ENCODE data around the gene MYO5B.

Gene MYO5B

DNA sequence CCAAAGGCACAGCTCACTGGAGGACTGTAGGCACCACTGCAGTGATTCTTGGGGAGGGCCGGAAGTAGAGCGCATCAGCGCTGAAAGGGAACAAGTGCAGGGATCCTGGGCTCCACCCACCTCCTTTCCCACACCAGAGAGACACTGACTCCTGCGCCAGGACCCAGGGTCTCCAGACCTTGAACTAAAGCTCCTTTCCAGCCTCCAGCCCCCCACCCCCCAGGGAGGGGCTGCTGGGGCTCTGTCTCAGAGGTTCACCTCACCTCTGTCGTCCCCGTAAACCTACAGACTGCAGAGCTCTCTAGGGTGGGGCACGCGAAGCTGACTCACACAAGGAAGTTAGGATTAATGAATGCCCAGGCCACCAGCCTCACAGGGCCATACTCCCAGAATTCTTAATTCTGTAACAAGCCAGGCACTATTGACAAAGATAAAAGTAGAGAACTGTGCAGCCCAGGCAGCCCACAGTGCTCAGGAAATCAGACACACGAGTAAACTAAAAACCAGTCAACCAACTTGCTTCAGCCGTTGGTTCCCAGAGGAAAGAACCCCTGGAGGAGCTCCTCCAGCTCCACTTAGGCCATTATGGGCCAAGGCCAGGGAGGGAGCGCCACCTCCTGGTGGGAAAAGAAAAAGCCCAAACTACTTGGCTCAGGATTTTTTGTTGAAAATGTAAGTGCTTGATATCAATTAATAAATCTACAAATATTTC, 336.5 kb downstream of the MYO5B start:
- DNase-seq (ENCODE audit: low read depth in 4 of 4, low spot score in 1 of 4): peak; percentile 27 to 40 (median 29)

DNA sequence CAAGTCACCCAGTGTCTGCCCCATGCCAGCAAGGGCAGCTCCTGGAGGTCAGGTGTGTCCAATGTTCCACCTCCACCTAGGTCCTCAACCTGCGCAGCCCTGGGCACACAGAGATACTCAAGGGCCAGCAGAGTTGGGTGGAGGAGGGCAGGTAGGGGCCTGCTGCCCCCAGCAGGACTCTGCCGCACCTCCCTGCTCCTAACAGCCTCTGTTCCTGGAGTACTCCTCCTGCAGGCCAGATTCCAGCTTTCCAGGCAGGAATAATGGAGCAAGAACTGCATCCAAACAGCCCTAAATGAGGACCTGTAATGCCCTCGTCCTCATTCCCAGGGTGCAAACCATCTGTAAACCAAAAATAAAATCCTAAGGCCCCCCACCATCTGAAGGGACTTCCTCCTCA, 337.2 kb downstream of the MYO5B start:
- no peak for DNase-seq (ENCODE audit: low read depth in 4 of 4, low spot score in 1 of 4)

DNA sequence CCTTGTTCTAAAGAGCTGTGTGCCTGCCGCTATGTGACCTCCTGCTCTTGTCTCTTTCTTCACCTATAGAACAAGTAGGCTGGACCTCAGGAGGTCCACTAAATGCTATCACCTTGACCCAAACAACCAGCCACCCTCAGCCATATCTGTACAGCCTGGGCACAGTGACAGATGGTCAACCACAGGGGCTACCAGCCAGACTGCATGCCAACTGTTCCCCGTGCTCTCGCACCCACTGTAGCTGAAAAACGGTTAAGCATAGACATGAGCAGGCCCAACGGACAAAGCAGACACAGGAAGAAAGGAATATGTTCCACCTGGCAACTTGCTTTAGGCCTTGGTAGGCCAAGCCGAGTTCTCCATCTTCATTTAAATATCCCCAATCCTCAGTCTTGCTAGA, 338.5 kb downstream of the MYO5B start:
- no peak for DNase-seq (ENCODE audit: low read depth in 4 of 4, low spot score in 1 of 4)

DNA sequence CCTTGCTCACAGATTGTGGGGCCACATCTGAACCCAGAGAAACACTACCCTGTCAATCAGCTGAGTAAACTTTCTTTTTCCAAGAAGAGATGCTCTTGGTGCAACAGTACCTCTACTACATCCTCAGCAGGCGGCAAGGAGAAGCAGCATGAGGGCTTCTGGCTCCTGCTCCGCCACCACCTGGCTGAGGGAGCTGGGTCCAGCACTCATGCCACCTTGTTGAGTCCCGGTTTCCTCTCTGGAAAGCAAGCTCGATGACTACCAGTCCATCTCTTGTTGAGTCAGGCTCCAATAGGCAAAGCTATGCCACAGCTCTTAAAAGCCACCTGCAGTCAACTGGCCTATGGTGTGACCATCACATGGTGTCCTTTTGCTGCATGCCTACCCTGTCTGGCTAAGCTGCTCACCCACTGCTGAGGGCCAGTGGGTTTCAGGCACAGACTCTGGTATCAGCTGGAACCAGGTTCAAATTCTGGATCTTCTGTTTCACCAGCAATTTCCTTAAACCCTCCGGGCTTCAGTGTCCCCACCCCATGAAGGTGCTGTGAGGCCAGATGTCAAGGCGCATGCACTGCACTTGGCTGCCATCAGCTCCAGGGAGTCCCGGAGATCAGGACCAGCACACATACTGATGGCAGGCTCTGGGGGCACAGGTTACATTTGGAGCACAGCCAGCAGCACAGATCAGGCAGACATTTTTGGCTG, 339.1 kb downstream of the MYO5B start:
- DNase-seq (ENCODE audit: low read depth in 4 of 4, low spot score in 1 of 4): no peak

DNA sequence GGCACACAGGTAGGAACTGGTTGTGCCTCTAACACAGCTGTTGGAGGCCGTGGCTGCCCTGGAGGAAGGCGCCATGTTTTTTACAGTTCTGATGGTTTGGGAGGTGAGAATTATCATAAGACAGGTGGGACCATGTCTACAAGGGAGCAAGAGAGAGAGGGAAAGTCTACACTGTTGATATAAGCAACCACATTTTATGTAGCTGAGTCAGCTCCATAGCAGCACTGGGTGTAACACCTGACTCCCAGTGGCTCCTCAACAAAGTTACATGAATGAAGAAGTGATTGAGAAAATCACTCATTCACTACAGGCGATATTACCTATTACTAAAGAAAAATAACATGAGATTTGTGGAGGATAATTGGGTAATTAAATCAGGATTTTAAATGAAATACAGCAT, 340.3 kb downstream of the MYO5B start:
- DNase-seq (ENCODE audit: low read depth in 4 of 4, low spot score in 1 of 4): no peak

DNA sequence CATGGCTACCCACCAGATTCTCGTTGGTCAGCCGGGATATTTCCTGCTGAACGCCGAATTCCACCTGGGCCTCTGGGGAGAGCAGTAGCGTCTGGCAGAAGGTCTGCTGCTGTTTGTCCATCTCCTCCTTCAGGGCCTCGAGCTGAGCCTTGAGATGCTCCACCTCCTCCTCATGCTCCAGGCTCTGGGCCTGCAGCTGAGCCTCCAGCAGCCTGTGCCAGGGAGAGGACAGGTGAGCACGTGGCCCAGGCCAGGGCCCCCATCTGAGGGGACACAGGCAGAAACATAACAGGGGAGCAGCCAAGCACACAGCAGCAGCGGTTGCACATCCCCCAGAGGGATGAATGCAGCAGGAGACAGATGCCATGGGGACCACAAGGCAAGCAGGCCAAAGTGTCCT, 341.5 kb downstream of the MYO5B start:
- DNase-seq (ENCODE audit: low read depth in 4 of 4, low spot score in 1 of 4): no peak

DNA sequence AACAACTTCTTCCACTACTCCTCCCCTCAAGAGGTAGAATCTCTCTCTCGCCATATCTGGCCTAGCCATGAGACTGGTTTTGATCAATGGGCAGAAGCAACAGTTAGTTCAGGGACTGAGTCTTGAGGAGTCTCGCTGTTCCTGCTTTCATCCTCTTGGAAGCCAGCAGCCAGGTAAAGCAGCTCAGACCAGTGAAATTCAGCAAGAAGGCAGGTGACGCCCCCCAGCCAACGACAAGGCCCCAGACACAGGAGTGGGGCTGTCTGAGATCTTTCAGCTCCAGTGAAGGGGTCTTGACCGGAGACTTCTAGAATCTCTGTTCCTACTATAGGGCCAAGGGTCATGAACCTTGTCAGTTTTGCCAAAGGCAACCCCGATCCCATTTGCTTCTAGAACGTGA, 341.9 kb downstream of the MYO5B start:
- no peak for DNase-seq (ENCODE audit: low read depth in 4 of 4, low spot score in 1 of 4)

DNA sequence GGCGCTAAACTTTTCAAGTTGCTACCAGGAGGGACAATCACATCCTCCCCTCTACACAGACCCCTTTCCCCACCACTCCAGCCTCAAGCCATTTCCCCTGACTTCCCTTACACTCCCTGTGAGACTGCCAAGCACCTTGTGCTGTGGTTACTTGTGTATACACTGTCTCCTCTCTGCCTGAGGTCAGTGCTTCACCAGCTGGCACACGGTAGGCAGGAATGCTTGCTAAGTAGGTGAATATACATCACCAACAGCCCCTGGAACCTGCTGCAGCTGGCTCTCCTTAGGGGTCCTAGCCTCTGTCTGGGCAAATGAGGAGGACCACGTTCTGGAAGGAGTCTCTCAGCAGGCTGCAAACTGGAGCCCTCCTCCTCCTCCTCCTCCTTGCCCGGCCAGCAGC, 343.3 kb downstream of the MYO5B start:
- no peak for DNase-seq (ENCODE audit: low read depth in 4 of 4, low spot score in 1 of 4)

DNA sequence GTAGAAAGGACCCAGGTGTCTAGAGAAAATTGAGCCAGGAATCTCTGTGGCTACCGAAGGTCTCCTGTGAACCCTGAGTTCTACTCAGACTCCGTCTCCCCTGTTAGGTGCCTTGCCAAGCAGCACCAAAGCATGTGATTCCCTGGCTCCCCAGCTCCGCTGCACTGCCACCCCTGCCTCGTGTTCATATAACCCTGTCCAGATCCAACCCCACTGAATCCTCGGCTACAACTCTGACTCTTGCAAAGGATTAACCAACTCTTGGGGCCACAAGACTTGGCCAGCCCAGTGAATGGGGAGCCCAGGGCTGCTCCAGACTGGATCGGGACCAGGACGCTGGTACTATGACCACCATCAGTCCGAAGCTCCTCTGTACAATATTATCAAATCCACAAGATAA, 344.3 kb downstream of the MYO5B start:
- DNase-seq (ENCODE audit: low read depth in 4 of 4, low spot score in 1 of 4): no peak

DNA sequence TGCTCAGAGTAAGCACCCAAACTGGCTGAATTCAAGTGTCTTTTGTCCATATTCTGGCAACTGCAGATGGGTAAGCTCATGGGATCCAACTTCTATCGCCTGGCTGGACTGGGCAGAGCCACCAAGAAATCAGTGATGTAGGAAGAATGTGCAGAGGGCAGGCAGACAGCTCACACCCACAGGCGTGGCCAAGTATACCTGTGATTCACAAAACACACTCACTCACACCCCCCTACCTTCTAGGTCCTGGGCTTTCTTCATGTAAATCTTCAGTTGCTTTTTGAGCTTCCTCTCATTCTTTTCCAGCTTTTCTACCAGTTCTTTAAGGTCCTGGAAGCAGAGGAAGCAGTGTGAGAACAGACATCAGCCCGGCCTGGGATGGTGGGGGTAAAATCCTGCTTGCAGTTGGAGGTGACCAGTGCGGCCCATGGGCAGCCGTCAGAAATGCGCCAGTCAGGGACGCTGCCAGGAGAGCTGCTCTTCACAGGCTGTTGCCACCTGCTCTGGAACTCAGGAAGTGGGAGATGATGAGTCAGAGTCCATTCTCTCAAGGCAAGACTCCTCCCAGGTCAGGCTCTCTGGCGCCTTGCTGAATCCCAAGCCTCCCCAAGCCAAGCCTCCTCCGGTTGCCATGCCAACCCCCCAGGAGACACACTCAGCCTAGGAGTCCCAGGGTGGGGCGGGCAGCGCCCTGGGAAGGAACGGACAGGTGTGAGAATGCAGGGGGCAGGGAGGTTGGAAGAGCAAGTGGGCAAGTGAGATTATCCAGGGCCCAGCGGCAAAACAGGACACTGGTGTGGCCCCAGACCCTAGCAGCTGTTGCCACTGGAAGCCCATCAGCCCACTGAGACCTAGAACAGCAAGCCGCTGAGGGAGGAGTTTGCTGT, 345.4 kb downstream of the MYO5B start:
- DNase-seq (ENCODE audit: low read depth in 4 of 4, low spot score in 1 of 4): no peak

DNA sequence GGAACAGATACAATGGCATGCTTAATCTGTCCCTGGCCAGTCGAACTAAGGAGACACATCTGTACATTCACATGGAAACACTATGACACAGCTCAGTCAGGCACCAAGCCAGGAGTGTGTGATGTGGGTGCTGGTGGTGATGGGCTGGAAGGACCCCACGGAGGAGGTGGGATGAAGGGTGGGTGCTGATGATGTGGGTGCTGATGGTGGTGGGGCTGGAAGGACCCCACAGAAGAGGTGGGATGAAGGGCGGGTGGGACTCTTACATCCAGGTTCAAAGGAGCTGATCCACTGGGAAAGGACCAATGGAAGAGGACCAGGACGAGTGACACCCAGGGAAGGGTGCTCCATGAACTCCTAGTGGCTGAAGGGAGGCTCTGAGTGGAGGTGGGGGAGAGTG, 346.8 kb downstream of the MYO5B start:
- DNase-seq (ENCODE audit: low read depth in 4 of 4, low spot score in 1 of 4): no peak

DNA sequence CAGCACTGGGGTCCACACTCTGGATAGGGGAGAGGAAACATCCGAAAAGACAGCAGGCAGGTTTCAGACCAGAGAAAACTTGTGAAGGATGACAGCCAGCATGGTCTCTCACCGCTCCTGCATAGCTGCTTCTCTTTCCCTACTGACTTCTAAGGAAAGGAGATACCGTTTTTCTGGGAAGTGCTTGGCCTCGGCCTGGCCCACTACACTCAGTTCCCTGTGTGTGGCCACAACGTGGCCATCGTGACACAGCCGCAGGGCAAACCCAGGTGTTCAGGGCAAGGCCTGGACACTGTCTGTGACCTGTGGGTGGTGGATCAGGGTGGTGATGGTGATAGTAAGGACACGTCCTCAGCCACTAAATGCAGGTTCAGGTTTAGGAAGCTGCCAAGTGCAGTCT, 347.4 kb downstream of the MYO5B start:
- no peak for DNase-seq (ENCODE audit: low read depth in 4 of 4, low spot score in 1 of 4)

DNA sequence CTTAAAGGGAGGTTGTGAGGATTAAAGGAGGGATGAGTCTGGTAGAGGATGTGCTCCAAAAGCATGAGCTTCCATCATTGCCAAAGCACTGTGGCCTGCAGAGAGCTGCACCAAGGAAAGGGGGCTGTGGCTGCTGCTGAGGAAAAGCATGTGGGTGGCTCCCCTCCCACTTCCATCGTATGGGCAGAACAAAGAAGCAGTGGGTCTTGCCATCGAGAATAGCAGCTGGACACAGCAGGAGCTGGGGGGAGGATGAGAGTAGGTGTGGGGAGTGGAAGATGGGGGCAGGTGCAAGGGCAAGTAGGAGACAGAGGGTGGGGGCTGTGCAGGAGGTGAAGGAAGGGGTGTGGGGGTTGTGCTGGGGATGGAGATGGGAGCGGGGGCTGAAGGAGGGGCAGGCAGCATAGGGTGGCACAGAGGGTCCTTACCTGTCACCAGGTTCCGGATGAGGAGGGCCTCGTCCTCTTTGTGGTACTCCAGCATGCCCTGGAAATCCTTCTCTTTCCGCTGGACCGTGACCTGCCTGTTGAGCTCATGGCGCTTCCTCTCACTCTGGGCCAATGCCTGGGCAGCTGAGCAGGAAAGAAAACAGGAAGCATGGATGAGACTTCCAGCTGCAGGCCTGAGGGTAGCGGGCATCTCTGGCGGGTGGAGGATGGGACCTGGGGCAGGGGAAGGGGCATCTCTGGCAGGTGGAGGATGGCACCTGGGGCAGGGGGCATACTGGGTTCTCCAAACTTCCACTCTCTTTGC, 348.1 kb downstream of the MYO5B start:
- DNase-seq (ENCODE audit: low read depth in 4 of 4, low spot score in 1 of 4): no peak

DNA sequence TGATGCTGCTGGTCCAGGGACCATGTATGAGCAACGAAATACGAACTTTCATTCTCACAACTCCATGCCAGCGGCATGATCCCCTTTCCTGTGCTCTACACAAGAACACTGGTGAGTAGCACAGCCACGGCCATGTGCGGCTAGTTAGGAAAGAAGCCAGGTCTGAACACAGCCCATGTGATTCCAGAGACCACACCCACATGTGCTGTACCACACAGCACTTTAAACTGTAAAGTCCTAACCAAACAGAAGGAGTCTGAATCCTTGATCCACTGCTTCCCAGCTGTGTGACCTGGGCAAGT, 348.6 kb downstream of the MYO5B start:
- DNase-seq (ENCODE audit: low read depth in 4 of 4, low spot score in 1 of 4): no peak

DNA sequence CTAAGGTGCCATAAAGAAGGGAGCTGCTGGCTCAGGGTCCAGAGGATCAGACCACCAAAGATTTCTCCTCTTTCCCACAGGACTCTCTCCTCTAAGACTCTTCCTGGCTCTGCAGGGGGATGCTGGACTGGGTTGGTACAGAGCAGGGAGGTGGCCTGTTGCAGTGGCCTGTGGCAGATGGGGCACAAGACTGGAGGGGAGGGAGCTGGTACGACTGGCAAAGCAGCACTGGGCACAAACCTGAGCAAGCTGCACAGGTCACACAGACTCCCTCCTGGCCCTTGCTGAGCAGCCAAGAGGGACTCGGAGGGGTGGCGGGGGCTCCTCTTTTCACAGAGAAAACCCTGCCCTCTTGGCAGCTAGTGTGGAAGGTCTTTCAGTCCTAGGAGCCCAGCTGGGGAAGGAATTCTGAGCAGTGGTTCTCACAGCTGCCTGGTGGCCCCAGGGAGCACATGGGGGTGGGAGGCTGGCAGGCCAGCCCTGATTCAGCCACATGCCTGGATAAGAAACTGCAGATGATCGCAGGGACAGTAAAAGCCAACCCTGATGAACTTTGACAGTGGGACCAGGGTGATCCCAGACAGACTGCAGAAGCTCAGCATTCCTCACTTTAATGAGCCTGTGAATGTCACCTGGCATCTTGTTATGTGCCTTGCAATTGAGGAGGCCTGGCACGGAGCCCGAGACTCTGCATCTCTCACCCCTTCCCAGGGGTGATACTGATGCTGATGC, 349.2 kb downstream of the MYO5B start:
- DNase-seq (ENCODE audit: low read depth in 4 of 4, low spot score in 1 of 4): no peak

DNA sequence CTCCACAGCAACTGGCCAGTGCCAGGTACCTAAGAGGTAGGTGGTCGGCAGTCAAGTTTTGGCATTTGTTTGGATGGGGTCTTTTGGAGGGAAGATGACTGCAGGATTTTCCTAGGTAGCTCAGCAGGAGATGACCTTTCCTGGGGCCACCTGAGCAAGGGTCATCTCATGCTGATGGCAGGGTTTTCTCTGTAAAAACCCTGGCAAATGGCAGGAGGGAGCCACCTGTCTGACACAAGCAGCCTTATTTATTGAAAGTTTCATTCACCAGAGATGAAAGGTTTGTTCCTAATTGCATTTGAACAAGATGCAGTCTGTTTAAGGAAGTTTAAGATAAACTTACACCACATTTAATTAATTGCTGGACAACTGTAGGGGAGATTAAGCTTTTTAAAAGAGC, 350.0 kb downstream of the MYO5B start:
- no peak for DNase-seq (ENCODE audit: low read depth in 4 of 4, low spot score in 1 of 4)

DNA sequence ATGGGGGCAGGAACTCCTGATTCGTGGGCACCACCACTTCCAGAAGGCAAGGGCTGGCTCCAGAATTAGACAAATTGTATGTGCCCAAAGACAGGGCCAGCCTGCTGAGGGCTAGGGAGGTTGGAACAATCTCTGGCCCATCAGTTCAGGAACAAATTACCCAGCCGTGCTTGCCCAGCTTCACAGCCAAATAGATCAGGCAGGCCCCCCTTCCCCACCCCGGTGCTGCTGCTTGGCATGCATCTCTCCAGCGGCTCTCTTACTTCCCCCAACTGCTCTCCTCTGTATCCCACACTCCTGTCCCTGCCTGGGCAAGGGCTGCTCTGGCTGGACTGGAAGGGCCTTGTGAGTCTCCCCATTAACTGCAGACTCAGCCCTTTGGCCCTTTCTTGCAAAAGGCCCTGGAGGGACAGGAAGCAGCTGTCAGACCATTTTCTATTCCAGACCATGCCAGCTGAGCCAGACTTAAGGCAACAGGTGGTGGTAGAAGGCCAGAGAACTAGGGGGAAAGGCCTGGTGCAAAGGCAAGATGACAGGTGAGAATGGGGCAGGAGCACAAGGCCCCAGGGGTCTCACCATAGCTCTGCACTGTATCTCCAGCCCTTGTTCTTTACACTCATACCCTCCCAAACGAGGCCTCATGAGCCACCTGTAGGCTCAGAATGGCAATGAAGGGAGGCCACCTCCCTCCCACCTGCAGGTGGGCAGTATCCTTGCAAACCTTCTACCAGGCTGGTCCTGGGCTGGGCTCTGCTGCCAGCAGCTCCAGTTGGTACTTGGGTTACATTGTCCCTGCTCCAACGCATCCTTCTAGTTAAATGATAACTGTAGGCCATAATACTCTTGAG, 350.9 kb downstream of the MYO5B start:
- no peak for DNase-seq (ENCODE audit: low read depth in 4 of 4, low spot score in 1 of 4)

DNA sequence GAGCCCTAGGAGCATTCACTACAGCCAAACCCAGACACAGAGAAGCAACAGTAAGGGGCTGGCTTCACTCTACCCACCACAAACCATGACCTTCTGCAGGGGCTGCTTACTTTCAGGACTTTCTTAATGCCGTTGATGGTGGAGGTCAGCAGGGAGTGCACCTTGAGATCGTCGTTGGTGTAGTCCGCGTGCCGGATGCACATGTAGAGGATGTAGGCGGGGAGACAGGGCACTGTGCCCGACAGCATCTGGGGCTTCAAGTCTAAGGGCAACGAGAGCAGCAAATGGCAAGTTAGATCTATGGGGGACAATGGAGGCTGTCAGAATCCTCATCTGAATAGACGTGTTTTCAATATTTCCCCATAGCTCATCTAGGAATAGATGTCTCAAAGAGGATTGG, 351.8 kb downstream of the MYO5B start:
- no peak for DNase-seq (ENCODE audit: low read depth in 4 of 4, low spot score in 1 of 4)

DNA sequence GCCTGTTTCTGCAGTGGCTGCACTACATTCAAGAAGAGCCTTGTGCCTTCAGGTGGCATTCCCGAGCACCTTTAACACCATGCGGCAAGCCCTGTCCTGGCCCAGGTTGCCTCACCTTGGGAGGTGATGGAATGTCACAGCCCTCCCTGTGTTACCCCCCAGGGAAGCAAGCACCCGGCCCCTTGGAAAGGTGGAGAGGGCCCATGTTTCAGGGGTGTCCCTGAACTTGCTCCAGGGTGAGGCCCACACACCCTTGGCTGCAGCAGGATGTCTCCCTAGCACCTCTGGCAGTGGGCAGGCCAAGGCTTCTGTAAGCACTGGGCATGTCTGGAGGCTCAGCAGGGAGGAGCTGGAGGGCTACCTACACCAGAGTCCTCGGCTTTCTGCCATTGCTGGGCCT, 352.3 kb downstream of the MYO5B start:
- no peak for DNase-seq (ENCODE audit: low read depth in 4 of 4, low spot score in 1 of 4)
